Activated gamma-delta T cell treated with Interleukin-2 at 50 U/mL for 16 hours (primary cell): ENCODE measurements around the gene MAP1LC3B.

ENCODE experiments used
- DNase-seq: peaks from one replicate; pipeline ENCODE4 v3.0.0-alpha.2; 2020

Gene MAP1LC3B

DNA sequence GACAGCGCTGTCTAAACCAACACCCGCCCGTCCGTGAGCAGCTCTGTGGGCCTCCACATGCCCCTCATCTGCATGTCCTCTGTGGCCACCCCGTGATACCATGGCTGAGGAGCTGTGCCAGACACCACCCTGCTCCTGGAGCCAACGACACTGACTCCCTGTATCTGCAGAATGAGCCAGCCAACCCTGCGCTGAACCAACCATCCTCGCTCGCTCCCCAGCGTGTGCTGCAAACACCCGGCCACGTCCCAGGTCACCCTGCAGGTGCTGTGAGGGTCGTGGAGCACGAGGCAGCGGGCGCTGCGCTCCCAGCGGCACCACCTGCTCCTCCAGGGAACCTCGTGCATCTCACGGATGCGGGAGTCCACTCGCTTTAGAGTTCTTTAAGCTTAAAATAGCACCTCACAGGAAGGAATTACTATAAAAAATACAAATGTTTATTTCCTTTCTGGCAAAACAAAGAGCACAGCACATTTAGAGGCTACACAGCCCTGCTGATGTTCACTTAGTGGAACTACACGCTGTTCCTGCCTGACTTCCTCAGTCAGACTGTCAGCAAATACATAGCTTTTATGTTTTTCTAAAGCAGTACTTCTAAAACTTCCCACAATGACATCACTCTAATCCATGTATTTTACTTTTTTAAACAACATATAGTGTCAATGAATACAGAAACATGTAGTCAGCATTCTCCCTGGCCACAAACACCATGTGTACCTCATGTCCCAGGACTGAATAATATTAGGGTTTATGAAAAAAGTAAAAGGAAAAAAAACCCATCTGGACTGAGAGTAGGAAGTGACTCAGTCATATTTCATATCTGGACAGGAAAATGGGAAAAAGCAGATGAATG, 43.5 kb downstream of the MAP1LC3B start:
- DNase-seq: no peak

- DNase-seq: no peak
These were observed 44.4 kb downstream of the MAP1LC3B start for GRCh38 chr16:87436225-87437172.

DNA sequence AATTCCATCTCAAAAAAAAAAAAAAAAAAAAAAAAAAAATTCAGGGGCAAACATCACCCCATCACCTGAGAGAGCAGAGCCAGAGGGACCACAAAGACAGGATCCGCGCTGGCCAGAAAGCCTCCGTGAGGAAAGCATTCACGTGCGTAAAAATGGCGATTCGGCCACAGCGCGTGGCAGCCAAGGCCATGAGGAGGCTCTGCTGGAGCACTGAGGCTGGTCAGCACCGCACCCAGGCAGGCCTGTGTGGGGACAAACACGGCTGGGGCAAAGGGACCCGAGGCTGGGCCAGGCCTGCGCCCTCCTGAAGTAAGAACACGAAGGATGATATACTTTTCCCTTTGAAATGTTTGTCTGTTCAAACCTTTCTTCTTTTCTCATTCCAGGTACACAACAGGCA, 45.2 kb downstream of the MAP1LC3B start:
- DNase-seq: no peak

DNA sequence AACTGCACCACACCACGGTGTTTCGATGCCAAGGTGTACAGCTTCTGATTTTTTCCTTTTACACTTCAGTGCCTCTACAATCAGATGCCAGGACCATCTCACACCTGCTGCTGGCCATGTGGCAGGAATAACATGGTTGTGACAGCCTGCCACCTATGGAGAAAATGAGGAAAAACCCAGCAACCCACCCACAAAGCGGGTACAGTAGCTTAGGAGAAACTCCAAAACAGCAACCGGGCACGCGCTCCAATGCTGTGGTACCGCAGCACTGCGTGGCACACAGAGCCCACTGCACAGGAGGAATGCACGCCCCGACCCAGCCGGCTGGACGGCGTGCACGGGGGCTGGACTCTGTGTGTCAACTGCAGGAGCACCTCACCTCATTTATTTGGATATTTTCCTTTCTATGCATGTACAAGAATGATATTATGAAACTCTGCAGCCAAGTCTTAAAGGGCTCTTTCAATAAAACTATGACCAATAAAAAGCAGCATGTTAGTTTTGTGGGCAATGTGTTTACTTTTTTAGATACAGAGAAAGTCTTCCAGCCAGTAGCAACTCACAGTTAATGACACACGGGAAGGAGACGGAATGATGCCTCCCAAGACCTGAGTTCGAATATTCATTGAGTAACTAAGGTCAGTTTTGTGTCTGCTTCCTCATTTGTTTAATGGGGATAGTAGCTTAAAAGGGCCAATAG, 45.9 kb downstream of the MAP1LC3B start:
- DNase-seq: no peak

DNA sequence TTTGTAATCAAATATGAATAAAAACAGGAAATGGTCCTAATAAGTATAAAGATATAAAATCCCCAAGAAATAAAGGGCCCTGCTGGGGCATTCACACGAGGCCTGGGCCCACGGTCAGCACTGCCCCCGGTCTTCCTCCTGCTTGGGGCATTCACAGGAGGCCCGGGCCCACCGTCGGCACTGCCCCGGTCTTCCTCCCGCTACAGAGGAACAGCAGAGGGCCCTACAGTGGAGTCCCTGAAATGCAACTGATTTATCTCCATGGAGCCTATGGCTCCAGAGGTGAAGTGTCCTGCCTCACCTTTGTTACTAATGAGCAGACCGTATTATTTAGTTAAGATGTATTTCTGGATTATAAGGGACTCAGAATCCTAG, 46.5 kb downstream of the MAP1LC3B start:
- DNase-seq: no peak

- DNase-seq: no peak
These were observed 47.8 kb downstream of the MAP1LC3B start for GRCh38 chr16:87439926-87440325.

GRCh38 chr16:87441886-87442580, 49.9 kb downstream of the MAP1LC3B start:
- DNase-seq: no peak

DNA sequence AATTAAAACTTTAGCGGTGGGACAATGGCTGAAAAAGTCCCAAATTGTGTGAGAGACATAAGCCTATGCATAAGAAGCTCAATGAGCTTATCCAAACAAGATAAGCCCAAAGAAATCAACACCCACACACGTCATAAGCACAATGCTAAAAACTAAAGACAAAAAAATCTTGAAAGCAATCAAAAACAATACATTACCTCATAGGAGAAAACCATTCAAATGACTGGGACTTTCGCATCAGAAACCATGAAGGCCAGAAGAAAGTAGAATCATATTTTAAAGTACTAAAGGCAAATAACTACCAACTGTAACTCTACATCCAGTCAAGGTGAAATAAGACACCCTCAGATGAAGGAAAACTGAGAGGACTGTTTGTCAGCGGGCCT, 50.4 kb downstream of the MAP1LC3B start:
- DNase-seq: no peak

- DNase-seq: no peak
These were observed 50.9 kb downstream of the MAP1LC3B start for GRCh38 chr16:87443016-87443415.

GRCh38 chr16:87443964-87444363, 51.8 kb downstream of the MAP1LC3B start:
- no peak for DNase-seq

DNA sequence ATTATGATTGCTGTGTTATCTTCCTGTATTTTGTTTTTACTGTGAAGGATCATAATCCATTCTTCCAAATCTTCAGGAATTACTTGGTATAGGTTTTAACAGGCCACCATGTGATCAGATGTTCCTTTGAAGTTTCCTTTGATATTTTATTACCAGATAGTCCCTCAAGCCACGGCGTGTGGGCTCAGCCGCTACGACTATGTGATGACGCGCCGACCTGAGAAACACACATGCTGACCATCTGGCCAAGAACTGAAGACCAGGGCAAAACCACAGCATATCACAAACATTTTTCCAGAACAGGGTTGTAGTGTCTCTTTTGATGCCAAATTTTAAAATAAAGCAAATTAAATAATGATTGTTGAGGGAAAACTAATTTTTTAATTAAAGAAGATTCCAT, 53.4 kb downstream of the MAP1LC3B start:
- DNase-seq: no peak

- no peak for DNase-seq
These were observed 54.3 kb downstream of the MAP1LC3B start for GRCh38 chr16:87446479-87446878.

GRCh38 chr16:87447323-87447722, 55.2 kb downstream of the MAP1LC3B start:
- DNase-seq: no peak

DNA sequence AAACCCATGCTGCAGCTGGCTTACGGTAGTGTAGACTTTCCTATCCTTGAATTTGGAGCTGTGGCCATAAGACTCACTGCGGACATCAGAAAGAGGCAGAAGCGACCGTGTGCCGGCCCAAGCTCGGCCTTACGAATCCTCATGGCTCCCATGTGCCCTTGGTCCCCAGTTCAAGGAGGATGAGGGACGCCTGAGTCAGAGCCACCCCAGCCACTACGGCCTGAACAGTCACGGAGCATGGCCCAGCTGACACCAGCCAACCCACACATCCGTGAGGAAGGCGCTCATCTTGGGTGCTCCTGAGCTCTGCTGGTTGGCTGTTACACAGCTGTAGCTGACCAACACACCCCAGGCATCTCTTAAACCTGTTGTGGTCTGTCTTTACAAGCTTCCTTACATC, 56.7 kb downstream of the MAP1LC3B start:
- DNase-seq: no peak

- no peak for DNase-seq
These were observed 59.6 kb downstream of the MAP1LC3B start for GRCh38 chr16:87451563-87452210.

DNA sequence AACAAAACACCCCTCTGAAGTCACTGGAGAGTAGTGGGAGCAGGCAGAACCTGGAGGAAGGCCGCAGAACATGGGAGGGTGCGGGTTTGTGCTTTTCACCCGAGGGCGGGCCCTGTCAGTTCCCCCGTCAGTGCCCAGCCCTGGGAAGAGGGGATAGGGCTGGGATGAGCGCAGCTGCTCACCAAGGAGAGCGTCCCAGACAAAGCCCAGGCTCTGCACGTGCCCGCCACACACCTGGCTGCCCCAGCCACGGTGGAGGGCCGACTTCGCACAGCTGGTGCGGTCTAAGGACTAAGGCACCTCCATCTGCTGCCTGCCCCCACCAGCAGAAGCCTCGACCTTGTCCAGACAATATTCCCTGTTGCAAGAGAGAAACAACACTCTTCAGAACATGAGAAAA, 61.2 kb downstream of the MAP1LC3B start:
- DNase-seq: no peak
